ENCODE results near the gene URAD. TPM values are rescaled to one million over a fixed set of nuclear protein-coding genes. Genes with fewer than 3 reads are reported as not detected.

Gene URAD
- total RNA-seq, 4 donors from 2014 or later = not detected

- intact Hi-C loops (cut with DNase I) = no loop called here
- H3K27ac ChIP-seq = no peak overlapping the region
- no peaks in the 10 kb centered on the region for H3K36me3 ChIP-seq
- peaks cover 13 to 100% (median 40%) of the 10 kb centered on the region in 4 donors for H3K27me3 ChIP-seq
- DNase-seq = no peak
- no peaks in the 10 kb centered on the region for H3K9me3 ChIP-seq
- peaks cover 9 to 34% (median 12%) of the 10 kb centered on the region in 3 donors for H3K4me1 ChIP-seq
- 0 to 29% methylated on average over 2 to 4 of the region's 5 CpGs for WGBS, 2 donors
- TF ChIP-seq POLR2A (IDR thresholded peaks at IDR 0.05) (no peak), CTCF (IDR thresholded peaks at IDR 0.05) (no peak)
- H3K4me3 ChIP-seq = no peak overlapping the region
These were observed 15.2 kb downstream of the URAD start for GRCh38 chr13:27973291-27973690.

- H3K27me3 ChIP-seq = peaks cover 18 to 100% (median 44%) of the 10 kb centered on the region in 4 donors
These were observed 16.0 kb downstream of the URAD start for GRCh38 chr13:27972478-27972820.

GRCh38 chr13:27971776-27972477, 16.6 kb downstream of the URAD start:
- Histone ChIP-seq H3K4me3 (no peak overlapping the region), H3K27ac (no peak overlapping the region), H3K4me1 (peaks cover 12 to 39% (median 12%) of the 10 kb centered on the region in 3 donors), H3K27me3 (peaks cover 23 to 100% (median 45%) of the 10 kb centered on the region in 4 donors), H3K36me3 (no peaks in the 10 kb centered on the region), H3K9me3 (no peaks in the 10 kb centered on the region)
- no peak for TF ChIP-seq CTCF (IDR thresholded peaks at IDR 0.05)
- no peak for TF ChIP-seq POLR2A (IDR thresholded peaks at IDR 0.05)
- intact Hi-C loops (cut with DNase I) = no loop called here
- DNase-seq = no peak
- WGBS, 2 donors = 27 to 79% methylated on average over 1 to 5 of the region's 7 CpGs

More at GRCh38 chr13:27972478-27972820, 16.0 kb downstream of the URAD start:
- WGBS, 2 donors = 30 to 100% methylated on average over 1 to 2 of the region's 2 CpGs
- no peak overlapping the region for H3K4me3 ChIP-seq
- H3K9me3 ChIP-seq = no peaks in the 10 kb centered on the region
- intact Hi-C loops (cut with DNase I) = no loop called here
- peaks cover 11 to 34% (median 12%) of the 10 kb centered on the region in 3 donors for H3K4me1 ChIP-seq
- TF ChIP-seq CTCF (IDR thresholded peaks at IDR 0.05) (no peak), POLR2A (IDR thresholded peaks at IDR 0.05) (no peak)
- DNase-seq = no peak
- no peaks in the 10 kb centered on the region for H3K36me3 ChIP-seq
- no peak overlapping the region for H3K27ac ChIP-seq

GRCh38 chr13:27971236-27971645, 17.3 kb downstream of the URAD start:
- Histone ChIP-seq H3K4me3 (no peak overlapping the region), H3K4me1 (peaks cover 12 to 46% (median 14%) of the 10 kb centered on the region in 3 donors), H3K9me3 (no peaks in the 10 kb centered on the region), H3K27me3 (peaks cover 30 to 100% (median 51%) of the 10 kb centered on the region in 4 donors), H3K27ac (no peak overlapping the region), H3K36me3 (no peaks in the 10 kb centered on the region)
- TF ChIP-seq CTCF (IDR thresholded peaks at IDR 0.05) (no peak), POLR2A (IDR thresholded peaks at IDR 0.05) (no peak)
- no peak for DNase-seq
- intact Hi-C loops (cut with DNase I) = no loop called here
- WGBS, 2 donors = 41 to 59% methylated on average over 8 to 9 of the region's 13 CpGs

GRCh38 chr13:27970382-27971235, 17.9 kb downstream of the URAD start:
- TF ChIP-seq CTCF (IDR thresholded peaks at IDR 0.05) = no peak
- no peak for TF ChIP-seq POLR2A (IDR thresholded peaks at IDR 0.05)
- peaks cover 12 to 45% (median 14%) of the 10 kb centered on the region in 3 donors for H3K4me1 ChIP-seq
- H3K9me3 ChIP-seq = no peaks in the 10 kb centered on the region
- H3K27me3 ChIP-seq = peaks cover 36 to 100% (median 54%) of the 10 kb centered on the region in 4 donors
- no peak overlapping the region for H3K4me3 ChIP-seq
- 11 to 14% methylated on average over 24 to 28 of the region's 53 CpGs for WGBS, 2 donors
- H3K36me3 ChIP-seq = no peaks in the 10 kb centered on the region
- DNase-seq = no peak
- no peak overlapping the region for H3K27ac ChIP-seq
- intact Hi-C loops (cut with DNase I) = no loop called here
